Right renal cortex interstitium (tissue), 3 donors: ENCODE measurements around the gene DSCAM. TPM values are rescaled to one million over a fixed set of nuclear protein-coding genes. Genes with fewer than 3 reads are reported as not detected.
"Not testable (repeated sequence)": the region's sequence is repeated elsewhere in the genome, so short reads cannot be mapped to it uniquely, and the experiment has no call there.

Source experiments
- DNase-seq, 3 donors: peaks; one replicate each; pipeline ENCODE4 v3.0.0-alpha.2; 2013; ENCODE audit warnings: low read depth in 3 of 3, low spot score in 2 of 3
- polyA plus RNA-seq, 3 donors: library from polyadenylated mRNA; unstranded; fragments of 120-200 nt; gene quantifications; one replicate each; pipeline ENCODE4 v1.2.1, GENCODE V29; 2013; ENCODE audit not compliant: insufficient read length in 3 of 3

DSCAM gene, protein sequence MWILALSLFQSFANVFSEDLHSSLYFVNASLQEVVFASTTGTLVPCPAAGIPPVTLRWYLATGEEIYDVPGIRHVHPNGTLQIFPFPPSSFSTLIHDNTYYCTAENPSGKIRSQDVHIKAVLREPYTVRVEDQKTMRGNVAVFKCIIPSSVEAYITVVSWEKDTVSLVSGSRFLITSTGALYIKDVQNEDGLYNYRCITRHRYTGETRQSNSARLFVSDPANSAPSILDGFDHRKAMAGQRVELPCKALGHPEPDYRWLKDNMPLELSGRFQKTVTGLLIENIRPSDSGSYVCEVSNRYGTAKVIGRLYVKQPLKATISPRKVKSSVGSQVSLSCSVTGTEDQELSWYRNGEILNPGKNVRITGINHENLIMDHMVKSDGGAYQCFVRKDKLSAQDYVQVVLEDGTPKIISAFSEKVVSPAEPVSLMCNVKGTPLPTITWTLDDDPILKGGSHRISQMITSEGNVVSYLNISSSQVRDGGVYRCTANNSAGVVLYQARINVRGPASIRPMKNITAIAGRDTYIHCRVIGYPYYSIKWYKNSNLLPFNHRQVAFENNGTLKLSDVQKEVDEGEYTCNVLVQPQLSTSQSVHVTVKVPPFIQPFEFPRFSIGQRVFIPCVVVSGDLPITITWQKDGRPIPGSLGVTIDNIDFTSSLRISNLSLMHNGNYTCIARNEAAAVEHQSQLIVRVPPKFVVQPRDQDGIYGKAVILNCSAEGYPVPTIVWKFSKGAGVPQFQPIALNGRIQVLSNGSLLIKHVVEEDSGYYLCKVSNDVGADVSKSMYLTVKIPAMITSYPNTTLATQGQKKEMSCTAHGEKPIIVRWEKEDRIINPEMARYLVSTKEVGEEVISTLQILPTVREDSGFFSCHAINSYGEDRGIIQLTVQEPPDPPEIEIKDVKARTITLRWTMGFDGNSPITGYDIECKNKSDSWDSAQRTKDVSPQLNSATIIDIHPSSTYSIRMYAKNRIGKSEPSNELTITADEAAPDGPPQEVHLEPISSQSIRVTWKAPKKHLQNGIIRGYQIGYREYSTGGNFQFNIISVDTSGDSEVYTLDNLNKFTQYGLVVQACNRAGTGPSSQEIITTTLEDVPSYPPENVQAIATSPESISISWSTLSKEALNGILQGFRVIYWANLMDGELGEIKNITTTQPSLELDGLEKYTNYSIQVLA (N-terminal part only)
- polyA plus RNA-seq, result under 1 TPM; 0.04 to 0.11 (median 0.07) TPM

DNA sequence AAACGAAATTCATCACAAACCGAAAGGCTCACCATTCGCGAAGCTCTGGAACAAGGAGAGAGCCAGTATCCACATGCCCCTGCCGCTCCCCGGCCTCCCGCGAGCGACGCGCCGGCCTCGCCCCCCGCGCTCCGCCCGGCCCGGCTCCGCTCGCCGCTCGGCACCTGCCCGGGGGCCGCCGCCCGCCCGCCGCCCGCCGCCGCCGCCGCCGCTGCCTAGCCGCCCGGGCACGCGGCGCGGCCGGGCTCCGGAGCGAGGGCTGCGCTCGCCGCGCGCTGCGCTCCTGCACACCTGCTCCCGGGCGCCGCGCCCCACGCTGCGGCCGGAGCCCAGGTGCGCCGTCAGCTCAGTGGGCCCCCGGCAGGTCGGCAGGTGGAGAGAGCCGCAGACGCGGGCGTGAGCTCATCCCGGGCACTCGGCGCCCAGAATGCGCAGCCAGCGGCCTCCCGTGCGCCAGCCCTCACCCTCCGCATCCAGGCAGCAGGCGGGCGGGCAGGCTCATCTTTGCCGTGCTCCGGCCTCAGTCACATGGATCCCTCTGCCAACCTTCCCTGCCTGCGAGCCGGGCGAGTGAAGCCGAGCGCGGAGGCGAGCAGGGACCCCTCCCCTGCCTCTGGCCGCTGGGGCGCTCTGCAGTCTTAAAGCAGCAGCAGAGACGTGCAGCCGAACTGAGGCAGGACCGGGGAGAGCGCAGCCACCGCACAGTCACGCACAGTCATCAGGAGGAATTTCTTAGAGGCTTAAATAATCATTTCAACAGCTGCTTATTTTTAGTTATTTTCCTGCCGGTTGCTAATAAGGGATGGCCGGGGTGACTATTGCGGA lies at the start of gene DSCAM:
DSCAM (minus strand) TSS at position 572 of the 825 bp plus-strand sequence; CDS start at position 75, 497 bp downstream.
- DNase-seq, result no peak

DNA sequence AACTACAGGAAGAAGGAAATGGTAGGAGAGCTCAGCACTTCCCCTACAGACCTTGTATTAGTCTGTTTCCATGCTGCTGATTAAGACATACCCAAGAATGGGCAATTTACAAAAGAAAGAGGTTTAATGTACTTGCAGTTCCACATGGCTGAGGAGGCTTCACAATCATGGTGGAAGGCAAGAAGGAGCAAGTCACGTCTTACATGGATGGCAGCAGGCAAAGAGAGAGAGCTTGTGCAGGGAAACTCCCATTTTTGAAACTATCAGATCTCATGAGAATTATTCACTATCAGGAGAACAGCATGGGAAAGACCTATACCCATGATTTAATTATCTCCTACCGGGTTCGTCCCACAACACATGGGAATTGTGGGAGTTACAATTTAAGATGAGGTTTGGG lies 48.7 kb upstream of the DSCAM start:
- DNase-seq, result not testable (repeated sequence)

DNA sequence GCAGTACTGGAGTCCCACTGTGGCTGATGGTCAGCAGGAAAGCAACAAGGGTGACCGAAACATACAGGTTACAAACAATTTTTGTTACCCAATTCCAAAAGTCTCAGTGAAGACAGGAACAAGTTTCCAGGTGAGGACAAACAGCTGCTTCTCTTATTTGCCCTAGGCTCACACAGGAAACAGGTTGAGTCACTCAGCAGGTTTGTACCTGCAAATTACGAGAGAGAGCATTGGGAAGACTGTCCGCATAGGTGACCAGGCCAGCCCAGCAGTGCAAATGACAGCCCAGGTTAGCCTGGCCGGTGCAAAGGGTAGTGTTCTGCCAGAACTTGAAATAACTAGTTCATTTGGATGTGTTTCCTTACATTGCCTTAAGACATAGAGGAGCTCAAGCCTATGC lies 40.0 kb upstream of the DSCAM start:
- no peak for DNase-seq

DNA sequence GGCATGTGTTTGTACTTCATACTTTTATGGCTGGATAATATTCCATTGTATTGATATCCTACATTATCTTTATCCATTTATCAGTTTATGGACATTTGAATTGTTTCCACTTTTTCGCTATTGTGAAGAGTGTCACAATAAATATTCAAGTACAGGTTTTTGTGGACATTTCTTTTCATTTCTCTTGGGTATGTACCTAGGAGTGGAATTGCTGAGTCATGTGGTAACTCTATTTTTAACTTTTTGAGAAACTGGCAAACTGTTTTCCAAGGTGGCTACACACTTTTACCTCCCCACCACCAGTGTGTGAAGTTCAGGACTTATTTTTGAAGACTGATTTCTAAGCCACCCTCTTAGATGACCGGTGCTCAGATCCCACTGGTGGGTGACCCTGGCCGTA lies 39.0 kb upstream of the DSCAM start:
- DNase-seq, result no peak

DNA sequence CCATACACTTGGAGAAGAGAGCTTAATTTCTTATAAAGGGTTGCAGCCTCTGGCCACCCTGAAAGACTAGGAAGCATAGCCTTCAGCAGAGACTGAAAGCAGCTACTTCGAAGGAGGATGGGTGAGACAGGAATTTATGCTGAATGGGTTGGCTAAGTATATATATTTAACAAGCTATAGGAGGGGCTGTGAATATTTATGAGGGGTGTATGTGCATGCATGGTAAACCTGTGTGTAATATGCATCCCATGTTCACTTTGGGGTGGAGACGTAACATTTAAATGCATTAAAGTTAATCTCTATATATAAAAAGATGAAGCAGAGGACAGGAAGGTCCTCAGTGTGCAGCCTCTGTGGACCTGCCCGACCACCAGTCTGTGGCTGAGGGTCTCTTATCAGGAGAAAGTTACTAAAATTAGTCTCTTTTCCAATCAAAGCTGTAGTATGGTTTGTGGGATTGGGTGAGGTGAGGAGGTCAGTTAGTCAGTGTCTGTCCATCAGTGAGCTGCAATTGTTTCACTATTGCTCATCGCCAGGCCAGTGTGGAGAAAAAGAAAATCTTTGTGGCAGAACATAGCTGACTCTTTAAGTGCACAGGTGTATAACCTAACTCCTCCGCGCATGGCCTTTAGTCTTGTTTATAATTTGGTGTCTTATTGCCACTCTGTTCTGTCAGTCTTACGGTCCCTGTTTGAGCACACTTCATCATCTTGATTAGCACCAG lies 35.4 kb upstream of the DSCAM start:
- no peak for DNase-seq

DNA sequence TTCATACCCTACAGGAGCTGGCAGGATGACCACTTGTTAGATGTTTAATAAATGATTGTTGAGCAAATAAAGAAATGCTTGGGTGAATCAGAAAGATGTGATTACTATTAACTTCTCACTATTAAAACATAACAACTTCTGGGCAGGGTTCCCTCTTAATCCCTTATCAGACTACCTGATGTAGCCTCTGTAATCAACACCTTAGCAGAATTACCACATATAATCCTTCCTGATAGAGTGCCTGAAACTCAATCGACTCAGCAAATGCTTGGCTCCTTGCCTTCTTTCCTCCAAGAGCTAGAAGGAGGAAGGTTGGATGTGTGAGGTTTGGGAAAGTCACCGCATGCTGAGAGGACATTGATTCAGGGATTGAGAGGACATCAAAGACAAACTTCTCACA lies 34.8 kb upstream of the DSCAM start:
- DNase-seq, result no peak

DNA sequence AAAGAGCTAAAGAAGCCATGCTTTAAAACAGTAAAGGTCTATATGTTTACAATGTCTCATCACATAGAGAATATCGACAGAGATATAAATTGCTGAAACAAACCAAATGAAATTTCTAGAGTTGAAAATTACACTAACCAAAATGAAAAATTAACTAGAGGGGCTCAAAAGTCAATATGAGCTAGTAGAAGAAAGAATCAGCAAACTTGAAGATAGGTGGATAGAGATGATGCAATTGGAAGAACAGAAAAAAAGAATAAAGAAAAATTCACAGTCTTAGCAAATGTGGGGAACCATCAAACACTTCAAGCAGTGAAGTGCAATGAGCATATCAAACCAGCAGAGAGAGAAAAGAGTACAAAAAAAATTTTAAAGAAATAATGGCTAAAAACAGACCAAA lies 24.1 kb upstream of the DSCAM start:
- DNase-seq, result no peak

DNA sequence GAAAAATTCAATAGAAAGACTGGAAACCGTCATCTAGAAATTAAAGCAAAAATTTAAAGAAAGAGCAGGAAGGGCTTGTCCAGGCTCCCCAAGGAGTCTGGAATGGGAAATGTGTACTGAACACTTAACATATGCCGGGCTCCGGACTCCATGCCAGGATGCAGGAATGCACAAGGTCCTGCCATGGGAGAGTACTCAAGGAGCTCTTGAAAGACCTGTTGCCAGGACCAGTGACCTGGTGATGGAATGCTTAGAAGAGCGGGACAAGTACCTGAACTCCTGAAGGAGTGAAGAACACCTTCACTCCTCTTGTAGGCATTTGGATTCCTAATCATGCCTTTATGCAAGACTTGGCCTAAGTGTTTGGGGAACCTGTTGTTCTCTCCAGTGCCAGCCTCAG lies 16.9 kb upstream of the DSCAM start:
- no peak for DNase-seq

DNA sequence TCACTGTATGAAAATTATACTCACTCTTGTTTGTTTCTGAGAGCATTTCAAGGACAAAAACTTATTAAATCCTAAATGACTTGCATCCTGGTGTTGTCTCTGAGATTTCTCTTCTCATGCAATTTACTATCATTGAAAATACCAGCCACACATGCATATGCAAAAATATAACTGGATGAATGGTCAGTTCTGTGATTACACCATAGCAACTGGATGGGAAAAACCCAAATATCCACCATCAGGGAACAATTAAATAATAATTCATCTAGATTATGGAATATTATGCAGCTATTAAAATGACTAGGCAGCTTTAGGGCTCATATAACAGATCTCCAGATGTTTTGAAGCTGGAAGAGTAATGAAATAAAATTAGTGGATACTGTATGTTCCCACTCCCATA lies 11.6 kb upstream of the DSCAM start:
- no peak for DNase-seq

DNA sequence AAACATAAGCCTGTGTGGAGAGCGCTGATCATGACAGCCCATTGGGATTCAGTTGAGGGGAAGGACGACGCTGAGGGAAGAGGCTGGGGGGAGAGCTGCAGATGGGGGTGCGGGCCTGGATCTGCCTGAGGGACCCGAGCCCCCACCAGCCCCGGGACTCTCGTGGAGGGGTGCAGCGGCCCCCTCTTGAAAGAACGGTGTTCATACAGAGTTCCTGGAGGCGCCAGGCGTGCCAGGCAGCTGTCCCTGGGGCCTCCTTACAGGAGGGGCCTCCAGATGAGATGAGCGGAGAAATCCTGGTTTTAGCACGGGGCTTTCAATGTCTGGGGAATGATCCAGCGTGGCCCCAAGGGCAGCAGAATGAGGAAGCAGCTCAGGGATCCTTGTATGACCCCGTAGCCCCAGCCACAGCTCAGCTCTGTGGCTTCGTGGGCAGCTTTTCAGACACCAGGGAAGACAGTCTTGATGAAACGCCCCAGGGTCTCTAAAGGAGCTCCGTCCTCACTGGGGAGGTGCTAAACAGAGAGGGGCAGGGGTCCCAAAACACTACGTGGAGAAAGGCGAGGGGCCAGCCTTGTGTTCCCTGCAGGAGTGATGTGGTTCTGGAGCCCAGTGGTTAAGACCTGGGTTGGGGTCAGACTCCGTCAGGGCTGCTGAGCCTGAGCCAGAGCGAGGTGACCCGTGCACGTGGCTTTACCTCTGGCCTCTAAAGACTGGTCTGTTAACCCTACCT lies 7.2 kb upstream of the DSCAM start:
- DNase-seq, result no peak

DNA sequence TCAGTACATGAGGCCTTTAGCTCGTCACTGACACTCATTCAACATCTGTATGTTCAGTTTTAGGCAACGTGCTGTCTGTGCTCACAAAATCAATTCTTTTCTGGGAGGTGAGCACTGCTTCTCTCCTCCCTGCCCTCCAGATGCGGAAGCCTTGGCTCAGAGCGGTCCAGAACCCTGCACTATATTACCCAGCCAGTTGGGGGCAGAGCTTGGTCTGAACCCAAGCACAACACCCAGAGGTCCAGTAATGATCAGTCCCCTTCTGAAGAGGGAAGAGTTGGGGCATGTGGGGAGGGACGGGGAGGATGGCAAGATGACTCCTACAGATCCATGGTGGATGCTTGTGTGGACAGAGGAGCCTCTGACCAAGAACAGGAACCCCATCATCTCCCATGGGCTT lies 5.6 kb upstream of the DSCAM start:
- DNase-seq, result no peak

DNA sequence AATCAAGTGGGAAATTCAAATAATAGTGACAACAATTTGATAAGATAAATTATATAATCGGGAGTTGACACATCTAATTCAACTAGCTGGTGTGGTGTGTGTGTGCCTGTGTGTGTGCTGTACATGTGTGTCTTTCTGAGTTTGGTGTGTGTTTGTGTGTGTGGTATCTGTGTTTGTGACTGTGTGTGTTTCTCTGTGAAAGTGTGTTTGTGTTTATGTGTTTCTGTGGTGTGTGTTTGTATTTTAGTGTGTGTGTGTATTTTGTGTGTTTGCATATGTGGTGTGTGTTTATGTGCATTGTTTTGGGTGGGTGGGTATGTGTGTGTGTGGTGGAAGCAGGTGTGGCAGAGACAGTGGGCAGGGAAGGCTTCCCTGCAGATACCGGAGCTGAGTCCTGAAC lies 4.8 kb upstream of the DSCAM start:
- no peak for DNase-seq

DNA sequence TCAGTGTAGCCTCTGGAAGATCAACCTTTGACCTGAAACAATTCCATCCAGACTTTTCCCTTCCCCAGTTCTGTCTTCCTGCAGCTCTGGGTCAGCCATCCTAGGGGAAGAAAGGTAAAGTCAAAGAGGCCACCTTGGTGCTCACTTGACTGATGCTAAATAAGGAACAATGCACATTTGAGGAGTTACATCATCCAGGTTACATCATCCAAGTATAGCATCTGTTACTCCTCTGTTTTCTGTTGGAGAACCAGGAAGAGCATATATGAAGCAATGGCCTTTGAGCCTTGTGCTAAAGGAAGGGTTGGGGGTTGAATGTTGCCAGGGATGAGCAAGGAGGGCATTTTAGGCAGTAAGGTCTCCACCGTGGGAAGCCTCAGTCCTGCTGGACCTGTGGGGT lies 3.1 kb upstream of the DSCAM start:
- DNase-seq, result no peak

DNA sequence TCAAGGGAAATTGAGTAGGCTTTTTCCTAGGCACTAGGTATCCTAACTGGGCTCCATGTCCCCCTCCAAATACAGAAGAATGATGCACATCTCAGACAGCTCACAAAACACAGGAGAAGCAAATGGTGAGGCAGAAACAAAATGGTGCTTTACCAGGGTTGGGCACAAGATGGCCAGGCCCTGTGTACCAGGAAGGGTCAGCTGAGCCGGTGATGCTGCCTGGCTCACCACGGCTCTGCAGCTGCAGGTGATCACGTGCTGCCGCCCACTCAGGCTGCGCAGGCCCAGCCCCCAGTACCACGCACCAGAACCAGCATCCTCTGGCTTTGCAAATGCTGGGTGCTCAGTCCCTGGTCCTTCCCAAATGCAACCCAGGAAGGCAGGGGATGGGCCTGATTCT lies 993 bp upstream of the DSCAM start:
- no peak for DNase-seq

DNA sequence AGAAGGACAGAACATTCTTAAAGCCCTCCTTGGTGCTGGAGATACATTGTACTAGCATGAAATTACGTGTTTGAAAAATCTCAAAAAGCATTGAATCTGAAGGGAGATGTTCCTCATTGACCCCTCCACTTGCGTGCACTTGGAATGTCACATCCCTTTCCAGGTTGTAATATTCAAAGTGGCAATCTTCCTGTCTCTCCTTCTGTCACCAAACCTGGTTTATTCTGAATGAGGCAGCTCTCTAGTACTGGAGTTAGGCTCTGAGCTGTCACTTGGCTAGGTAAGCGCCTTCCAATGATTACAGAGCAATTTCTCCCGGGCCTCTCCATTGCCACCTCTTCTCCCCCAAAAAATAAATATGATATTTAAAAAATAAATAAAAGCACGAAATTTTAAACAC lies 855 bp downstream of the DSCAM start:
- no peak for DNase-seq

DNA sequence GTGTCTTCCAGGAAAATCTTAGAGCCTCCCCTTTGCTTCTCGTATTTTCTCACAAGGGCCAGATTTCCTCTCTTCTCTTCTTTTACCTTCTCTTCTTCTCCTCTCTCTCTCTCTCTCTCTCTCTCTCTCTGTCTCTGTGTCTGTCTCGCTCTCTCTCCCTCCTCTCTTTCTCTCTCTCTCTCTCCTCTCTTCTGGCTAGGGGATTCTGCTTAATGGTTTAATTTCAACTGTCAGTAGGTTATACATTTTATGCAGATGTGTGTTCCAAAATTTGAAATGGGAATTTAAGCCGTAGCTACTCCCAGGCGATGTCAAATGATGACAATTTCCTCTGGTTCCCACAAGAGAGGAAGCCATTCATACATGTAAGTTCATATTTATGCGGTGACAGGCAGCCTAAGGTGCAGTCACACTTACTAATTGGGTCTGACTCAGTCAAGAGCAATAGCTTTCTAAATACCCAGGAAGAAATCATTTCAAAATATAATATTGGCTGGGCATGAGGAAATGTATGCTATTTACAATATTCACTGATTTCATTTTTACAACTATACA lies 1.4 kb downstream of the DSCAM start:
- no peak for DNase-seq

DNA sequence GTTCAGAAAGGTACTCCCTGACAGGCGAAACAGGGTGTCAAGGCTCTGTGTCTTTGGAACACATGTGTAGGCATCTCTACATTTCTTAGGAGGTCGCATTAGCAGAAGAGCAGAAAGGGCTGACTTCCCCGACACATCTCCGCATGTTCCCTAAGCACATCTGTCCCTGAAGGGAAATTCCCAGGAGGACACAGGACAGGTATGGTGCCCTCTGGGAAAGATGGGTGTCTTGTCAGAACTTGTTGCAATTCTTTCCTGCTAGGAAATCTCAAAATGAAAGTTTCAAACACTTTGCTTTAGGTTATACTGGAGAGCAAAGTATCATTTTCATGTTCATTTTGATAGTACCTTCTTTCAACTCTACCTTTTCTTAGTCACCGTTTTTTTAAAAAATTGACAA lies 2.0 kb downstream of the DSCAM start:
- DNase-seq, result no peak

DNA sequence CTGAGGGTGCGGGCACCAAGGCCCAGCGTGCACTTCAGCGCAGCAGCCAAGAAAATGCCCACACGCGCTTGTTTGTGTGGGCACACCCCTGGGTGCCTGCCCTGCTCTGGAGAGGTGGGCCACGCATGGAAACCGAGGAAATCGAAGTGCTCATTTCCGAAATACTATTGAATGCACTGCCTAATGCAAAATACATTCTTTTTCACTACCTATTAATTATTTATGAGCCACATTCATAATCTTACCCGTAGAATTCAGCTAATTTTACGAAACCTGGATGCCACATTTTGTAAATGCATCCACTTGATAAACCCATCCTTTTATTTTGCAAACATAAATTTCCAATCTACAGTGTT lies 4.8 kb downstream of the DSCAM start:
- no peak for DNase-seq
